ENCODE data around the gene AKR1B15. TPM values are rescaled to one million over a fixed set of nuclear protein-coding genes. Genes with fewer than 3 reads are reported as not detected.
"Not testable (repeated sequence)": the region's sequence is repeated elsewhere in the genome, so short reads cannot be mapped to it uniquely, and the experiment has no call there.

Gene AKR1B15
- total and polyA plus RNA-seq, 2 of the 4 experiments (the other 2 are of a cell fraction) = not detected

DNA sequence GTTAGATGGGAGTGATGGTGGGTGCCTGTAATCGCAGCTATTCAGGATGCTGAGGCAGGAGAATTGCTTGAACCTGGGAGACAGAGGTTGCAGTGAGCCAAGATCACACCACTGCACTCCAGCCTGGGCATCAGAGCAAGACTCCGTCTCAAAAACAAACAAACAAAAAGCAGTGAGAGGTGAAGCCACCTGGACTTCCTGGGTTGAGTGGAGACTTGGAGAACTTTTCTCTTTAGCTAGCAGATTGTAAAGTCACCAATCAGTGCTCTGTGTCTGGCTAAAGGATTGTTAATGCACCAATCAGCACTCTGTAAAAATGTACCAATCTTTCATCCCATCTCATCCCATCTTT is 14.5 kb downstream of the AKR1B15 start:
- H2BK15ac ChIP-seq (ENCODE audit: low read depth, low read length); H3K4me2 ChIP-seq (ENCODE audit: low read depth, low read length); DNase-seq; H3K56ac ChIP-seq (ENCODE audit: extremely low read depth, insufficient read depth, low read length); H4K20me1 ChIP-seq (ENCODE audit: insufficient read depth, low read length); H3K14ac ChIP-seq (replicated peaks; ENCODE audit: low read depth, low read length); in situ Hi-C loops (cut with MboI; ENCODE audit: low sequenced_read_pairs); H4K8ac ChIP-seq (ENCODE audit: low read depth in 2 of 2, low read length in 2 of 2); H2BK20ac ChIP-seq (ENCODE audit: low read depth, low read length); H3K18ac ChIP-seq (ENCODE audit: low read depth, low read length); H2BK5ac ChIP-seq (ENCODE audit: low read depth, low read length, poor library complexity, severe bottlenecking); intact Hi-C loops (cut with micrococcal nuclease); H2BK120ac ChIP-seq (ENCODE audit: low read depth, low read length); CTCF ChIA-PET; POLR2A ChIA-PET (ENCODE audit: unreplicated experiment); H3K9me1 ChIP-seq (ENCODE audit: insufficient read depth, low read length); H4K91ac ChIP-seq (ENCODE audit: insufficient read depth, low read depth, low read length); H3K23ac ChIP-seq (ENCODE audit: low read depth, low read length); H3K4me3 ChIP-seq (ENCODE audit: insufficient read depth, low read depth, low read length); H3K4ac ChIP-seq (ENCODE audit: low read depth, low read length); H2AK9ac ChIP-seq (replicated peaks; ENCODE audit: low read depth, low read length, poor library complexity); H3K36me3 ChIP-seq (ENCODE audit: control insufficient read depth, insufficient read depth, low read length); BruUV-seq (replicated peaks); H3K9me3 ChIP-seq (ENCODE audit: control insufficient read depth, insufficient read depth, low read length); H2AFZ ChIP-seq (replicated peaks; ENCODE audit: low read length, poor library complexity); H3K79me1 ChIP-seq (ENCODE audit: low read depth in 1 of 2, low read length in 2 of 2); H3K9ac ChIP-seq (ENCODE audit: low read depth, low read length); H3K4me1 ChIP-seq (ENCODE audit: control insufficient read depth, insufficient read depth, low read length); dilution Hi-C loops (cut with HindIII; ENCODE audit: low sequenced_read_pairs, unreplicated experiment); H2AK5ac ChIP-seq (ENCODE audit: low read depth, low read length); ATAC-seq (ENCODE audit: low read depth): not testable (repeated sequence)
- H3K27ac ChIP-seq (ENCODE audit: insufficient read depth, low read length) = peak overlapping the region; percentile 37; the same call in 1 of the 2 replicates
- 0 out of 2 replicates have a peak overlapping the region, but pooled peaks have one; percentile 14 for H4K5ac ChIP-seq (ENCODE audit: low read depth, low read length)
- H3K27me3 ChIP-seq (ENCODE audit: control insufficient read depth, insufficient read depth, low read length) = peaks cover 17% of the 10 kb centered on the region
- no CpG with 5 or more reads among the region's 2 CpGs for WGBS, 2 experiments (ENCODE audit: extremely low coverage in 2 of 2, insufficient read length in 1 of 2)
